Measurements from ENCODE around the gene TNFRSF25.
A peak's percentile ranks its signal among the peaks of the same experiment; 100 is the strongest.
"Not testable (repeated sequence)": the region's sequence is repeated elsewhere in the genome, so short reads cannot be mapped to it uniquely, and the experiment has no call there.

Gene TNFRSF25

GRCh38 chr1:6494627-6495026 is 28.7 kb upstream of the TNFRSF25 start:
- peaks cover 65% of the 10 kb centered on the region for H3K27me3 ChIP-seq (ENCODE audit: insufficient read depth, poor library complexity, severe bottlenecking)
- DNase-seq (ENCODE audit: low read depth in 1 of 2, low spot score in 1 of 2): no peak
- no peak overlapping the region for H3K27ac ChIP-seq (replicated peaks)
- no peak overlapping the region for H3K4me3 ChIP-seq (replicated peaks; ENCODE audit: insufficient read depth, low read length)
- TF ChIP-seq SPI1 (IDR thresholded peaks at IDR 0.05; ENCODE audit: borderline replicate concordance, low read depth) (no peak), CTCF (IDR thresholded peaks at IDR 0.05; ENCODE audit: insufficient read depth, low read length) (no peak), REST (IDR thresholded peaks at IDR 0.05; ENCODE audit: insufficient replicate concordance, low read depth) (no peak), GABPA (IDR thresholded peaks at IDR 0.05; ENCODE audit: low read depth) (no peak), POLR2AphosphoS5 (IDR thresholded peaks at IDR 0.05; ENCODE audit: low read depth) (no peak)

- not testable (repeated sequence) for DNase-seq (ENCODE audit: low read depth in 1 of 2, low spot score in 1 of 2); H3K4me3 ChIP-seq (replicated peaks; ENCODE audit: insufficient read depth, low read length); H3K27ac ChIP-seq (replicated peaks)
- peaks cover 59% of the 10 kb centered on the region for H3K27me3 ChIP-seq (ENCODE audit: insufficient read depth, poor library complexity, severe bottlenecking)
These were observed 27.9 kb upstream of the TNFRSF25 start for GRCh38 chr1:6493834-6494223.

- no peak overlapping the region for H3K4me3 ChIP-seq (replicated peaks; ENCODE audit: insufficient read depth, low read length)
- H3K27ac ChIP-seq (replicated peaks): no peak overlapping the region
These were observed 26.0 kb upstream of the TNFRSF25 start for GRCh38 chr1:6491966-6492365.

More at GRCh38 chr1:6491966-6492365, 26.0 kb upstream of the TNFRSF25 start:
- peaks cover 57% of the 10 kb centered on the region for H3K27me3 ChIP-seq (ENCODE audit: insufficient read depth, poor library complexity, severe bottlenecking)
- DNase-seq (ENCODE audit: low read depth in 1 of 2, low spot score in 1 of 2): peak in 1 of 2 experiments; percentile 21
- TF ChIP-seq POLR2AphosphoS5 (IDR thresholded peaks at IDR 0.05; ENCODE audit: low read depth) (no peak), REST (IDR thresholded peaks at IDR 0.05; ENCODE audit: insufficient replicate concordance, low read depth) (no peak), CTCF (IDR thresholded peaks at IDR 0.05; ENCODE audit: insufficient read depth, low read length) (no peak), SPI1 (IDR thresholded peaks at IDR 0.05; ENCODE audit: borderline replicate concordance, low read depth) (no peak), GABPA (IDR thresholded peaks at IDR 0.05; ENCODE audit: low read depth) (no peak)

All from HL-60 (cell line).